Activated CD4-positive, alpha-beta T cell treated with anti-CD3 and anti-CD28 coated beads, Interleukin-2, amount 10 ng/mL, durations not matched to agents 24 days and 14 days (primary cell): Measurements from ENCODE around the gene PF4V1. TPM values are rescaled to one million over a fixed set of nuclear protein-coding genes. Genes with fewer than 3 reads are reported as not detected.

ENCODE experiments used
- DNase-seq: peaks from one replicate; pipeline ENCODE4 v3.0.0; 2022
- H3K27ac Mint-ChIP-seq: one replicate; pipeline ENCODE4 v1.8.0; 2022; ENCODE audit warnings: mild to moderate bottlenecking, mixed read lengths
- H3K27me3 Mint-ChIP-seq: one replicate; pipeline ENCODE4 v1.8.0; 2022; ENCODE audit warnings: mixed read lengths
- H3K36me3 Mint-ChIP-seq: one replicate; pipeline ENCODE4 v1.8.0; 2022; ENCODE audit warnings: low read depth, mild to moderate bottlenecking, mixed read lengths
- H3K4me1 Mint-ChIP-seq: one replicate; pipeline ENCODE4 v1.8.0; 2021; ENCODE audit warnings: mixed read lengths
- H3K4me3 Mint-ChIP-seq: one replicate; pipeline ENCODE4 v1.8.0; 2022; ENCODE audit warnings: mild to moderate bottlenecking, moderate library complexity, mixed read lengths
- H3K9me3 Mint-ChIP-seq: one replicate; pipeline ENCODE4 v1.8.0; 2021; ENCODE audit warnings: mixed read lengths
- intact Hi-C: fragments of 100-400 bp; cut with micrococcal nuclease; formaldehyde crosslinking; loops from one replicate; pipeline ENCODE4 v1.15.1; 2023
- total RNA-seq: library from RNA; stranded (reverse); gene quantifications from 2 replicates; pipeline ENCODE4 v1.2.3, GENCODE V29; 2022

Gene PF4V1
- total RNA-seq, 1 donor from 2014 or later = not detected

DNA sequence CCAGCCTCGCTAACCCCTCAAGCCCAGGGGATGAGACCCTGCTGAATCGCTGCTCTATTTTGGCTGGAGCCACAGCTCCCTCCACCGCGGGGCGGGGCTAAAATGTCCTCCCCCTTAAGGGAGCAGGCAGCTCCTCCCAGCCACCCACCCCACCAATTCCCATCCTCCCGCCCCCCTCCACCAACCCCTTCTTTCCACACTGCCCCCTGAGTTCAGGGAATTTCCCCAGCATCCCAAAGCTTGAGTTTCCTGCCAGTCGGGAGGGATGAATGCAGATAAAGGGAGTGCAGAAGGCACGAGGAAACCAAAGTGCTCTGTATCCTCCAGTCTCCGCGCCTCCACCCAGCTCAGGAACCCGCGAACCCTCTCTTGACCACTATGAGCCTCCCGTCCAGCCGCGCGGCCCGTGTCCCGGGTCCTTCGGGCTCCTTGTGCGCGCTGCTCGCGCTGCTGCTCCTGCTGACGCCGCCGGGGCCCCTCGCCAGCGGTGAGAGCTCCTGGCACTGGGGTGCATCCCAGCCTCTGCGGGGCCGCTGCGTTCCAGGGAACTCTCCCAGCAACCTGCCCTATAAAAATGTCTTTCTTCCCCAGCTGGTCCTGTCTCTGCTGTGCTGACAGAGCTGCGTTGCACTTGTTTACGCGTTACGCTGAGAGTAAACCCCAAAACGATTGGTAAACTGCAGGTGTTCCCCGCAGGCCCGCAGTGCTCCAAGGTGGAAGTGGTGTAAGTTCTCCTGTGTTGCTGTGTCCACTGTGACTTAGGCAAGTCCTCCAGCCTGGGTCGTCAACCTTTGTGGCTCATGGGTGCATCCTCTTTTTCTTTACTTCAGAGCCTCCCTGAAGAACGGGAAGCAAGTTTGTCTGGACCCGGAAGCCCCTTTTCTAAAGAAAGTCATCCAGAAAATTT is 16.5 kb upstream of the PF4V1 start, which contains the start of gene CXCL6:
CXCL6 (plus strand) TSS at position 306 of the 907 bp plus-strand sequence; CDS start at position 379, 73 bp downstream.
- H3K4me1 Mint-ChIP-seq = no peaks in the 10 kb centered on the region
- peak; percentile 53 for DNase-seq
- H3K27ac Mint-ChIP-seq = no peak within 1 kb of the TSS
- intact Hi-C loops = no loop called here
- H3K27me3 Mint-ChIP-seq = peaks cover 34% of the 10 kb centered on the region
- no peaks in the 10 kb centered on the region for H3K36me3 Mint-ChIP-seq
- H3K9me3 Mint-ChIP-seq = no peaks in the 10 kb centered on the region
- H3K4me3 Mint-ChIP-seq = peak within 1 kb of the TSS; percentile 41

DNA sequence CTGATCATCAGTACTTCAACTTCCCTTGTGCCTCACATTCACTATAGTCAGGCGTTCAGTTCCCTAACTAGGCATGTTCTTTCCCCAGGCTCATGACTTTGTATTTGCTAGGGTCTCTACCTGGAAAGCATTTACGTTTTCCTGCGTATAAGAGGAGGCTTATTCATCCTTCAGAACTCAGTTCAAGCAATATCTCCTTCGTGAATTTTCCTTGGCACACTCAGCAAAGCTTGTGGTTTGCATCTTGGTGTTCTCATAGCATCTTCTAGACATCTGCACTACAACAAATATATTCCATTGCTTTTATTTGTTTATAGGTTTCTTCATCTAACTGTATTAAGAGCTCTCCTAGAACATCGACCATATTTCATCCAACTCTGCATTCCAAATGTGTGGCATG is 14.0 kb upstream of the PF4V1 start:
- H3K27ac Mint-ChIP-seq = no peak overlapping the region
- H3K4me3 Mint-ChIP-seq = no peak overlapping the region
- no peaks in the 10 kb centered on the region for H3K9me3 Mint-ChIP-seq
- H3K36me3 Mint-ChIP-seq = no peaks in the 10 kb centered on the region
- peaks cover 38% of the 10 kb centered on the region for H3K27me3 Mint-ChIP-seq
- DNase-seq = no peak
- no peaks in the 10 kb centered on the region for H3K4me1 Mint-ChIP-seq
- intact Hi-C loops = no loop called here

DNA sequence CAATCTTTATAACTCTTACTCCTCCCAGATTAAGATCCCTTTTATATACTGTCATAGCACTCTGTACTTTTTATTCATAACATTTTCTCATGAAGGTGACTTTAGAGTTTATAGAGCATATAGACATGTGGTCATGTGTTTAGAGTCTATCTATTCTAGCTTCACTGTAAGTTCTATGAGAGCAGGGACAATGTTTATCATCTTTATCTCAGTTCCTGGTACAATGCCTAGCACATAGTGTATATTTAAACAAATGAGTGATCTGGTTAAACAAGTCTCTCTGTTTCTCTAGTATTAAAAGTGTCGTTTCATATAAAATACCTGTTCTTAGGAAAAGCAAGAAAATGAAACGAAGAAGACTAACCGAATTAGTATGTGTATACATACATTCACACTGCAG is 13.4 kb upstream of the PF4V1 start:
- H3K27ac Mint-ChIP-seq = no peak overlapping the region

DNA sequence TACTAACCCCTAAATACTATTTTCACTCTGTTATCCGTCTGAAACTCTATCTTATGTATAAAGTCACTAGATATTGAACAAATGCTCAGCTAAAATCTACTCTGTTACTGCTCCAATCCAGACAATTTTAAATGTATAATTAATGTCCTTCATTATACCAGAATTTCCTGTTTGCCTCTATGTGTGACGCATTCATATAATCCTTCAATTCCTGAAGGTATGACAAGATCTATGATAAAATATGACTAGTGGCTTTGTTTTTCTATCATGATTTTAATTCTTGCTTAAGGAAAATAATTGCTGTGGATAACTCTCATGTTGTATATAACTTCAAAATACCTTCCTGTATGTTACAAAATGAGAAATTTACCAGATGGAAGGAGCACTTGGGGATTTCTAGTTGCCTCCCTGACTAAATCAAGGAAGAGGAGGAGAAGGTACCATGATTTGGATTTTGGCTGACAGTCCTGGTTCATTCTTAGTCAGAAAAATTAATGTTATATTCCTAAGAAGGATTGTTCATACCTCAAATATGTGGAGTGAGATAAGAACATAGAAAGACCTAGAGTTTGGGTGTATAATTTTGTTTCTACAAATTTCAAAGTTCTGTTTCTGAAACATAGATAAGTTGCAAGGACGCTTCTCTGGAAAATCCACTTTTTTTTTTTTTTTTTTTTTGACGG is 11.7 kb upstream of the PF4V1 start:
- H3K27ac Mint-ChIP-seq = no peak overlapping the region
- no peaks in the 10 kb centered on the region for H3K9me3 Mint-ChIP-seq
- no peaks in the 10 kb centered on the region for H3K36me3 Mint-ChIP-seq
- no peak overlapping the region for H3K4me3 Mint-ChIP-seq
- DNase-seq = no peak
- intact Hi-C loops = no loop called here
- no peaks in the 10 kb centered on the region for H3K4me1 Mint-ChIP-seq
- peaks cover 38% of the 10 kb centered on the region for H3K27me3 Mint-ChIP-seq

More for the DNA sequence above, 13.4 kb upstream of the PF4V1 start:
- Mint-ChIP-seq H3K9me3 (no peaks in the 10 kb centered on the region), H3K4me1 (no peaks in the 10 kb centered on the region), H3K36me3 (no peaks in the 10 kb centered on the region), H3K27me3 (peaks cover 41% of the 10 kb centered on the region), H3K4me3 (no peak overlapping the region)
- DNase-seq = no peak
- intact Hi-C loops = no loop called here

DNA sequence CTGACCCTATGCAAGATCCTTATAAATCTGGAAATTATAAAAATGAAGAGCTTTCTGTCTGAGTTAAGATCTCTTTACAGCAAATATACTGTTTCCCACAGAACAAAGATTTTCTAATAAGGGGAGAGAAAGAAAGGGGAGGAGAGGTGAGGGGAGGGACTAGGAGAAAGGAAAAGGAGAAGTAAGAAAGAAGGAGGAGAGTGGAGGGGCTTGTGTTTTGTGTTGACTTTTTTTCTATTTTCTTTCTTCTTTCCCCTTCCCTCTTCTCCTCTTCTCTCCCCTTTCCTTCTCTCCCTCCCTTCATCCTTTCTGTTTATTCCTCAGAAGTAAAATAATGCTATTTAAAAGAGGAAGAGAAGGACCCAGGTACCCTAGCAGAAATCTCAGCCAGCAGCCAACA is 10.4 kb upstream of the PF4V1 start:
- no peak overlapping the region for H3K4me3 Mint-ChIP-seq
- H3K9me3 Mint-ChIP-seq = no peaks in the 10 kb centered on the region
- H3K27ac Mint-ChIP-seq = no peak overlapping the region
- H3K36me3 Mint-ChIP-seq = no peaks in the 10 kb centered on the region
- no peak for DNase-seq
- peaks cover 26% of the 10 kb centered on the region for H3K27me3 Mint-ChIP-seq
- intact Hi-C loops = no loop called here
- H3K4me1 Mint-ChIP-seq = no peaks in the 10 kb centered on the region

DNA sequence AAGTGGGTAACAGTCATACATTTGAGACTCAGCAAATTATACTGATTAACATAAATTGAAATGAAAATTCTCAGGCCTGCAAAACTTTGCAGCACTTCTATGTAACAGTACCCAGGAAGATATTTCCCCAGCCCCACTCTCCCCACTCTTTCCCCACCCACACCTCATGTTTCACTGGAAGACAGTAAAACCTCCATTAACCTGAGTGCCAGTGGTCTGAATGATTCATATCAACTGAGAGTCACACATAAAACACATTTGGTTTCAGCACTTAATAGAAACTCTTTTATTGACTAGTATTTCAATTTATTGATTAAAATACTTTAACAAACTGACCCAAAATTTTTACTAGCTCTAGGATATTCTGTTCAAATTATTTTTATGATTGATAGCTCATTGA is 9.7 kb upstream of the PF4V1 start:
- Mint-ChIP-seq H3K4me1 (no peaks in the 10 kb centered on the region), H3K9me3 (no peaks in the 10 kb centered on the region), H3K4me3 (no peak overlapping the region), H3K27ac (no peak overlapping the region), H3K36me3 (no peaks in the 10 kb centered on the region), H3K27me3 (peaks cover 23% of the 10 kb centered on the region)
- no peak for DNase-seq
- intact Hi-C loops = no loop called here

DNA sequence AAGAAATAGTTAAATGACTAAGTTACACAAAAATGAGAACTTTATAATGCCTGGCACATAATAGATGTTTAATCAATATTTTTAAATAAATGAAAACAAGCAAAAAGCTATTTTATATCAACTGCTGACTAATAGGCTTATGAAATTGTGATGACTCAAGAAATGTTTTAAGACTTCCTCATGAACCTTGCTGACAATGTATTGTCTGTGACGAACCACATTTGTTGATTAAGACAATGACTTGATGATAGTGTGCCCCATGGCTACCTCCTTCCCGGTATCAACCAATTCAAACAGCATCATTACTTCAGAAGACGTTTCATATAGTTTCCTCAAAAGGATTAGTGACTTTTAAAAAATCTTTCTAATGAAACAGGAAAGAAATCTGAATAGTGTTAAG is 8.8 kb upstream of the PF4V1 start:
- Mint-ChIP-seq H3K9me3 (no peaks in the 10 kb centered on the region), H3K4me1 (no peaks in the 10 kb centered on the region), H3K4me3 (no peak overlapping the region), H3K27ac (no peak overlapping the region), H3K27me3 (peaks cover 15% of the 10 kb centered on the region), H3K36me3 (no peaks in the 10 kb centered on the region)
- intact Hi-C loops = no loop called here
- no peak for DNase-seq

DNA sequence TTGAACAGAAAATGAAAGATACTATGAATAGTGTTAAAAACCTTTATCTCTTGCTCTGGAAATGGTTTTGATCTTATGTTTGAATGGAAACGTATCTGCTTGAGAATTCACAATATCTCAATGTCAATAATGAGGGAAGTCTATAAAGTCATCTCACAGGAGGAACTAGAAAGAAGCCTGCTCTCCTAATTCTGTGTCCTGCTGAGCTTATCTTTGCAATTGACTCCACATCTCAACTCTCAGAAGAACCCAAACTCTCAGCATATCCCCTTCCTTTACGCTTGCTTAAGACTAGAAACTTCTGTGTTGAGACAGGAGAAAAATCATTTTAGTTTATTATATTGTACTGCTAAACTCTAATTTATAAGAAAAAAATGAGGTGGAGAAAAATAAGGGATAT is 8.3 kb upstream of the PF4V1 start:
- intact Hi-C loops = no loop called here
- no peaks in the 10 kb centered on the region for H3K4me1 Mint-ChIP-seq

DNA sequence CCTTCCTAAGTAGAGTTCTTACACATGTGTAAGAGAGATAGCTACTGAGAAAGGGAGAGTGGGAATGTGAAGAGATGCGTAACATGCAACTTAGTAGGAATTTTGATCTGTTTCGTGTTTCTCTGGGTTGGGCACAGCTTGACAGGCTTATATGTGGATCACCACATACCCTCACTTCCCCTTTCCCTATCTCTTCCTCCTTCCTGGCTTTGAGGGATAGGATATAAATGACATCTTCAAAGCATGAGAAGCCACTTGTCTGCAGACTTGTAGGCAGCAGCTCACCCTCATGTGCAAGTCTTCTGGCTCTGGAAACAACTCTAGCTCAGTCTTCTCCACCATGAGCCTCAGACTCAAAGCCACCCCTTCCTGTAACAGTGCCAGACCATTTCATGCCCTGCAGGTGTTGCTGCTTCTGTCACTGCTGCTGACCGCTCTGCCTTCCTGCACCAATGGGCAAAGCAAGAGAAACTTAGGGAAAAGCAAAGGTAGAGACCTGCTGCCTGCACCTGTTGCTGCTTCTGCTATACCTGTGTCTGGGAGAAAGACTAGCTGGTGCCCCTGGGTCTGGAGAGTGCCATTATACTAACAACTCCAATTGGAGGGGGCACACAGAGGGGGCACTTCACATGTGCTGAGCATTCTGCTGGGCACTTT is 5.4 kb upstream of the PF4V1 start:
- Mint-ChIP-seq H3K4me1 (no peaks in the 10 kb centered on the region), H3K36me3 (no peaks in the 10 kb centered on the region), H3K9me3 (no peaks in the 10 kb centered on the region), H3K27ac (no peak overlapping the region), H3K4me3 (no peak overlapping the region), H3K27me3 (peaks cover 13% of the 10 kb centered on the region)
- intact Hi-C loops = no loop called here
- no peak for DNase-seq

More for the DNA sequence above, 8.3 kb upstream of the PF4V1 start:
- Mint-ChIP-seq H3K9me3 (no peaks in the 10 kb centered on the region), H3K27me3 (peaks cover 12% of the 10 kb centered on the region), H3K4me3 (no peak overlapping the region), H3K27ac (no peak overlapping the region), H3K36me3 (no peaks in the 10 kb centered on the region)
- no peak for DNase-seq

DNA sequence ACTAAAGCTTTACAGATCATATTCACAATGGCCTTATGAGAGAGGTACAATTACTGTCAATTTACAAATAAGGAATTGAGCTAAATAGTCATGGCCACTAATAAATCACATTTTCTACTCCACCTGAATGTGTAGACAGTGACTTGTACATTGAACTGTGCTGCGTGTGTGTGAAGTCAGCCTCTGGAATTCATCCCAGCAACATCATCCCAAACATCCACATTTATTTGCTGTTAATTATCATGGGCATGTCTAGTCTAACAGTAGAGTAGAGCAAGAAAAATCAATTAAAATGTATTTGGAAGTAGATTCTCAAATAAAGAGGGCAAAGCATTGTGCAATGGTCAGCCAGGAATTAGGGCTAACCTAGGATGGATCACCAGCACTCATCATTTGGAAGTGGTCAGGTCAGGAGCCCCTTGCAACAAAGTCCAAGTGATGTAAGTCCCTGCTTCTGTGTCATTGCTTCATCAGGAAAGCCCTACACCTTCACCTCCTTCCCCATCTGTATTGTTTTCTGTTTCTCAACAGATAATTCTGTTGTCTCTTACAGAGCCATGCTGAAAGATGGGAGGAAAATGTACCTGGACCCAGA is 4.8 kb upstream of the PF4V1 start:
- H3K27me3 Mint-ChIP-seq = peaks cover 10% of the 10 kb centered on the region
- intact Hi-C loops = no loop called here
- H3K36me3 Mint-ChIP-seq = no peaks in the 10 kb centered on the region

DNA sequence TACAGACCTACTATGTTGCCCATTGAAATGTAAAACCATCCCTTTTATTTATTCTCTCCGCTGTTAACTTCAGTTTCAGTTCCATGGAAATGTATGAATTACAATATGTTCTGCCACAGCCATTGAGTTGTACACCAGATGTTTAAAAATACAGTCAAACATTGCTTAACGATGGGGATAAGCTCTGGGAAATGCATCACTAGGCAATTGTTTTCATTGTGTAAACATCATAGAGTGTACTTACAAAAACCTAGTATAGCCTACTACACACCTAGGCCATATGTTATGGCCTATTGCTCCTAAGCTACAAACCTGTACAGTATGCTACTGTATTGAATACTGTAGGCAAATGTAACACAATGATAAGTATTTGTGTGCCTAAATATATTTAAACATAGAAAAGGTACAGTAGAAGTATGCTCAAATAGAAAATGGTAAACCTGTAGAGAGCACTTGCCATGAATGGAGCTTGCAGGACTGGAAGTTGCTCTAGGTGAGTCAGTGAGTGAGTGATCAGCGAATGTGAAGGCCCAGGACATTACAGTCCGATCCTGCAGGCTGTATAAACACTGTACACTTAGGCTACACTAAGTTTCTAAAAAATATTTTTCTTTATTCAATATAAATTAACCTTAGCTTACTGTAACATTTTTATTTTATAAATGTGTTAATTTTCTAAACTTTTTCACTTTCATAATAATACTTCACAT is 2.7 kb upstream of the PF4V1 start:
- H3K27ac Mint-ChIP-seq = no peak overlapping the region
- H3K9me3 Mint-ChIP-seq = no peaks in the 10 kb centered on the region
- intact Hi-C loops = no loop called here
- no peak overlapping the region for H3K4me3 Mint-ChIP-seq
- no peaks in the 10 kb centered on the region for H3K4me1 Mint-ChIP-seq
- DNase-seq = no peak
- H3K27me3 Mint-ChIP-seq = peaks cover 14% of the 10 kb centered on the region
- H3K36me3 Mint-ChIP-seq = no peaks in the 10 kb centered on the region

More for the DNA sequence above, 4.8 kb upstream of the PF4V1 start:
- no peak for DNase-seq
- Mint-ChIP-seq H3K27ac (no peak overlapping the region), H3K9me3 (no peaks in the 10 kb centered on the region), H3K4me1 (no peaks in the 10 kb centered on the region), H3K4me3 (no peak overlapping the region)

DNA sequence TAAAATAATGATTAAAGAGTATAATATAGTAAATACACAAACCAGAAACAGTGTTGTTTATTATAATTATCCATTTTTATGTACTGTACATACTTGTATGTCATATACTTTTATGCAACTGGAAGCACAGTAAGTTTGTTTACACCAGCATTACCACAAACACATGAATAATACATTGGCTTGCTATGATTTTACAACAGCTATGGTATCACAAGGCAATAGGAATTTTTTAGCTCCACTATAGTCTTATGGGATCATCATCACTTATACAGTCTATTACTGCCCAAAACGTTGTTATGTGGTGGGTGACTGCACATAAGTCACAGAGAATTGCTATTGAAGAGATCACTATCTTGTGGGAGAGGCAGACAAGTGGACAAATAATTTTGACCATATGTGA is 1.8 kb upstream of the PF4V1 start:
- Mint-ChIP-seq H3K27me3 (peaks cover 15% of the 10 kb centered on the region), H3K4me3 (no peak overlapping the region), H3K27ac (no peak overlapping the region), H3K4me1 (no peaks in the 10 kb centered on the region), H3K36me3 (no peaks in the 10 kb centered on the region), H3K9me3 (no peaks in the 10 kb centered on the region)
- intact Hi-C loops = no loop called here
- no peak for DNase-seq

DNA sequence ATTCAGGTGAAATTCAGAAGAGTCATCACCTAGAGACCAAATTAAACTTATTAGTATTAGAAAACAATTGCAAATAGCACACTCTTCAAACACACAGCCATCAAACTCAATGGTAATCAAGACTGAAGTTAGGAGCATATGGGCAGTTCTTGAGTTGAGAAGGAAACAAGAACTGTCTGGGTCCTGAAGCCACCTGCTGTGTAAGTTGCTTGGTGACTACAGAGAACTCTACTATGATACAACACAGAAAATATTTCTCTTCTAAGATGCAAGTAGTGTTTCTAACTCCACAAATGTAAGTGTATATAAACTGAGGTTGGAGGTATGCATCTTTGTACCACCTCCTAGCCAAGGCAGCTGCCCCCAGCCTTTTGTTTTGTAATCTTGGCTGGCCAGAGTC is 325 bp upstream of the PF4V1 start:
- H3K9me3 Mint-ChIP-seq = no peaks in the 10 kb centered on the region
- intact Hi-C loops = no loop called here
- no peak overlapping the region for H3K4me3 Mint-ChIP-seq
- no peaks in the 10 kb centered on the region for H3K36me3 Mint-ChIP-seq
- DNase-seq = no peak
- no peaks in the 10 kb centered on the region for H3K4me1 Mint-ChIP-seq
- no peak overlapping the region for H3K27ac Mint-ChIP-seq
- peaks cover 15% of the 10 kb centered on the region for H3K27me3 Mint-ChIP-seq
